Lower leg skin (tissue), 3 donors: ENCODE measurements around the gene SCIN.

Source experiments
- POLR2A ChIP-seq, 2 donors: fragments of 450-650 bp; IDR thresholded peaks; one replicate each; pipeline ENCODE4 v1.6.1; 2016 to 2017; ENCODE audit warnings: antibody characterized with exemption in 2 of 2, mild to moderate bottlenecking in 1 of 2, moderate library complexity in 1 of 2
- TF ChIP-seq, protein P1 (sequence below), 3 donors: fragments of 450-650 bp; IDR thresholded peaks; one replicate each; pipeline ENCODE4 v1.5.1; 2016; ENCODE audit warnings: antibody characterized with exemption in 3 of 3, mild to moderate bottlenecking in 3 of 3, moderate library complexity in 2 of 3

DNA sequence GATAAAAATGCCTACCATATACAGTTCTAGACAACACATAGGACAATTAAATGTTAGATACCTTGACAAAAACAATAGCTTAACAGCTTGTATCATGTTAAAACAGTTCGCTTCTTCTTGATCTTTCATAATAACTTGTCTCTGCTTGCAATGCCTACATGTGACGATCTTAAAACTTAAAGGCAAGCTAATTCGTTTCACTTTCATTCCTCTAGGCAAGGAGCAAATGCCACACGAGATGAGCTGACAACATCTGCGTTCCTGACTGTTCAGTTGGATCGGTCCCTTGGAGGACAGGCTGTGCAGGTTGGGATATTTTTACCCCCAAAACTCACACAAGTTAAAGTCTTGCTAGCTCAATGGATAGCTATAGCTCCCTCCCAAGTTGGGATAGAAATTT, 65.3 kb downstream of the SCIN start:
- TF ChIP-seq, protein P1, sequence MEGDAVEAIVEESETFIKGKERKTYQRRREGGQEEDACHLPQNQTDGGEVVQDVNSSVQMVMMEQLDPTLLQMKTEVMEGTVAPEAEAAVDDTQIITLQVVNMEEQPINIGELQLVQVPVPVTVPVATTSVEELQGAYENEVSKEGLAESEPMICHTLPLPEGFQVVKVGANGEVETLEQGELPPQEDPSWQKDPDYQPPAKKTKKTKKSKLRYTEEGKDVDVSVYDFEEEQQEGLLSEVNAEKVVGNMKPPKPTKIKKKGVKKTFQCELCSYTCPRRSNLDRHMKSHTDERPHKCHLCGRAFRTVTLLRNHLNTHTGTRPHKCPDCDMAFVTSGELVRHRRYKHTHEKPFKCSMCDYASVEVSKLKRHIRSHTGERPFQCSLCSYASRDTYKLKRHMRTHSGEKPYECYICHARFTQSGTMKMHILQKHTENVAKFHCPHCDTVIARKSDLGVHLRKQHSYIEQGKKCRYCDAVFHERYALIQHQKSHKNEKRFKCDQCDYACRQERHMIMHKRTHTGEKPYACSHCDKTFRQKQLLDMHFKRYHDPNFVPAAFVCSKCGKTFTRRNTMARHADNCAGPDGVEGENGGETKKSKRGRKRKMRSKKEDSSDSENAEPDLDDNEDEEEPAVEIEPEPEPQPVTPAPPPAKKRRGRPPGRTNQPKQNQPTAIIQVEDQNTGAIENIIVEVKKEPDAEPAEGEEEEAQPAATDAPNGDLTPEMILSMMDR (IDR thresholded peaks at IDR 0.05), result no peak
- TF ChIP-seq POLR2A (IDR thresholded peaks at IDR 0.05), result no peak
